ENCODE data around the gene BCL11A.

BCL11A gene

DNA sequence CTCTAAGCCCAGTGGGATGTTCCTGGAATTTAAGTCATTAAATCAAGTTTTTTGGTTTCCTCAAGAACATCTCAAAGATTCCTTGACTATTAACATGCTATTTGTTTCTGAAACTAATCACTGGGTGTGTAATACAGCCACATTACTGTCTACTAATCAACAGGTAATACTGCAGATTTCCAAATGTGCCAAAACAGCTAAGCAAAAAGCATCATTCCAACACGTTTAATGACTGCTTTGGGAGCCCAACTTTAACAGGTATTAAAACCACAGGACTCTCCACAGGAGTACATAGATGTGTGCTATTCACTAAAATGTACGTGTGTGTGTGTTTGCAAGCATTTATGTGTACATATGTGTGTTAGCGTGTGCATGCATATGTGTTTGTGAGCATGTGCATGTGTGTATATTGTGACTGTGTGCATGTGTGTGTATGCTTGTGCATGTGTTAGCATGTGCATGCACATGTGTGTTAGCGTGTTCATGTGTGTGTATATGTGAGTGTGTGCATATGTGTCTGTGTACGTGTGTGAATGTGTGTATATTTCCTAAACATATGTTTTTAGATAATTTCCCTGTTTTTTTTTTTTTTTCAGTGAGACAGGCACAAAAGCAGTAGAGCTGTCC, 80.7 kb downstream of the BCL11A start (continued):
- TF ChIP-seq, protein P1, sequence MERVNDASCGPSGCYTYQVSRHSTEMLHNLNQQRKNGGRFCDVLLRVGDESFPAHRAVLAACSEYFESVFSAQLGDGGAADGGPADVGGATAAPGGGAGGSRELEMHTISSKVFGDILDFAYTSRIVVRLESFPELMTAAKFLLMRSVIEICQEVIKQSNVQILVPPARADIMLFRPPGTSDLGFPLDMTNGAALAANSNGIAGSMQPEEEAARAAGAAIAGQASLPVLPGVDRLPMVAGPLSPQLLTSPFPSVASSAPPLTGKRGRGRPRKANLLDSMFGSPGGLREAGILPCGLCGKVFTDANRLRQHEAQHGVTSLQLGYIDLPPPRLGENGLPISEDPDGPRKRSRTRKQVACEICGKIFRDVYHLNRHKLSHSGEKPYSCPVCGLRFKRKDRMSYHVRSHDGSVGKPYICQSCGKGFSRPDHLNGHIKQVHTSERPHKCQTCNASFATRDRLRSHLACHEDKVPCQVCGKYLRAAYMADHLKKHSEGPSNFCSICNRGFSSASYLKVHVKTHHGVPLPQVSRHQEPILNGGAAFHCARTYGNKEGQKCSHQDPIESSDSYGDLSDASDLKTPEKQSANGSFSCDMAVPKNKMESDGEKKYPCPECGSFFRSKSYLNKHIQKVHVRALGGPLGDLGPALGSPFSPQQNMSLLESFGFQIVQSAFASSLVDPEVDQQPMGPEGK (CRISPR knock-in tag; IDR thresholded peaks at IDR 0.05; ENCODE audit: borderline replicate concordance): no peak
- no peak for TF ChIP-seq OSR1 (CRISPR knock-in tag; IDR thresholded peaks at IDR 0.05)

DNA sequence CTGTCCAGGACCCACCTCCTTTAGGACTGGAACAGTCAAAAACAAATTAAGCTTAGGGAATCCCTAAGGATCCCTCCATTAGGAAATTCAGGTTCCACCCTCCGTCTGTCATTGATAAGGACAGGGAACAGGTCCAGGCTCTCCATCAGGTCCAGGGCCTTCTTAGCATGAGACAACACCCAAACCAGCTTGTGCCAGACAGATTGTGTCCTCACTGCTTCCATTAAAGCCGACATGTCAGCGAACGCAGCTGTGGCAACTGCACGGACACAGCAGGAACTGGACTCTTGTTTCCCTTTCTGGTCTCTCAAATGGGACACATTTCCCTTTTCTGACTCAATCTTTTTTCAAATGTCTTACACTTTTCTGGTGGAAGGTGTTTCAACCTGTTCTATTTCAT, 81.4 kb downstream of the BCL11A start:
- TF ChIP-seq, protein P2, sequence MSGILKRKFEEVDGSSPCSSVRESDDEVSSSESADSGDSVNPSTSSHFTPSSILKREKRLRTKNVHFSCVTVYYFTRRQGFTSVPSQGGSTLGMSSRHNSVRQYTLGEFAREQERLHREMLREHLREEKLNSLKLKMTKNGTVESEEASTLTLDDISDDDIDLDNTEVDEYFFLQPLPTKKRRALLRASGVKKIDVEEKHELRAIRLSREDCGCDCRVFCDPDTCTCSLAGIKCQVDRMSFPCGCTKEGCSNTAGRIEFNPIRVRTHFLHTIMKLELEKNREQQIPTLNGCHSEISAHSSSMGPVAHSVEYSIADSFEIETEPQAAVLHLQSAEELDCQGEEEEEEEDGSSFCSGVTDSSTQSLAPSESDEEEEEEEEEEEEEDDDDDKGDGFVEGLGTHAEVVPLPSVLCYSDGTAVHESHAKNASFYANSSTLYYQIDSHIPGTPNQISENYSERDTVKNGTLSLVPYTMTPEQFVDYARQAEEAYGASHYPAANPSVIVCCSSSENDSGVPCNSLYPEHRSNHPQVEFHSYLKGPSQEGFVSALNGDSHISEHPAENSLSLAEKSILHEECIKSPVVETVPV (CRISPR knock-in tag; IDR thresholded peaks at IDR 0.05): no peak
- no peak for ATAC-seq

DNA sequence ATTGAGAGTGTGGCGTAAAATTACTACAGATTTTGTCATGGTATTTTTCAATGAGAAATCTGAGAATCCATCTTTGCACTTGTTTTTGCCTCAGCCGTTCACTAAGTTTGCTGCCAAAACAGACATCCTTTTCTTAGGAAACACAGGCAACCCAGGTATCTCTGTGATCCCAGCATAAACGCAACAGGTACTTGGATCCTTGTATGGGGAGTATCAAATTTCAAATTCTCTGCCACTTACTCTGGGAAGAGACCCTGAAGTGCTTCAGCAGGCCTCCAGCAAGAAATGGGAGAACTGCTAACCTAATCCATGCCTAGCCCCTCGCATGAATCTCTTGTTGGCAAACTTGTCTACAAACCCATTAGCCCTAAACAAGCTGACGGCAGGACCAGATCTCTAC, 83.1 kb downstream of the BCL11A start:
- no peak for TF ChIP-seq ZC3H10 (CRISPR knock-in tag; IDR thresholded peaks at IDR 0.05)
- TF ChIP-seq ESRRG (CRISPR knock-in tag; IDR thresholded peaks at IDR 0.05): no peak
- no peak for TF ChIP-seq ARNTL (CRISPR knock-in tag; IDR thresholded peaks at IDR 0.05; ENCODE audit: borderline replicate concordance, low read depth)
- TF ChIP-seq TOX (CRISPR knock-in tag; IDR thresholded peaks at IDR 0.05; ENCODE audit: borderline replicate concordance): no peak
- TF ChIP-seq, protein P3, sequence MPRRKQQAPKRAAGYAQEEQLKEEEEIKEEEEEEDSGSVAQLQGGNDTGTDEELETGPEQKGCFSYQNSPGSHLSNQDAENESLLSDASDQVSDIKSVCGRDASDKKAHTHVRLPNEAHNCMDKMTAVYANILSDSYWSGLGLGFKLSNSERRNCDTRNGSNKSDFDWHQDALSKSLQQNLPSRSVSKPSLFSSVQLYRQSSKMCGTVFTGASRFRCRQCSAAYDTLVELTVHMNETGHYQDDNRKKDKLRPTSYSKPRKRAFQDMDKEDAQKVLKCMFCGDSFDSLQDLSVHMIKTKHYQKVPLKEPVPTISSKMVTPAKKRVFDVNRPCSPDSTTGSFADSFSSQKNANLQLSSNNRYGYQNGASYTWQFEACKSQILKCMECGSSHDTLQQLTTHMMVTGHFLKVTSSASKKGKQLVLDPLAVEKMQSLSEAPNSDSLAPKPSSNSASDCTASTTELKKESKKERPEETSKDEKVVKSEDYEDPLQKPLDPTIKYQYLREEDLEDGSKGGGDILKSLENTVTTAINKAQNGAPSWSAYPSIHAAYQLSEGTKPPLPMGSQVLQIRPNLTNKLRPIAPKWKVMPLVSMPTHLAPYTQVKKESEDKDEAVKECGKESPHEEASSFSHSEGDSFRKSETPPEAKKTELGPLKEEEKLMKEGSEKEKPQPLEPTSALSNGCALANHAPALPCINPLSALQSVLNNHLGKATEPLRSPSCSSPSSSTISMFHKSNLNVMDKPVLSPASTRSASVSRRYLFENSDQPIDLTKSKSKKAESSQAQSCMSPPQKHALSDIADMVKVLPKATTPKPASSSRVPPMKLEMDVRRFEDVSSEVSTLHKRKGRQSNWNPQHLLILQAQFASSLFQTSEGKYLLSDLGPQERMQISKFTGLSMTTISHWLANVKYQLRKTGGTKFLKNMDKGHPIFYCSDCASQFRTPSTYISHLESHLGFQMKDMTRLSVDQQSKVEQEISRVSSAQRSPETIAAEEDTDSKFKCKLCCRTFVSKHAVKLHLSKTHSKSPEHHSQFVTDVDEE (CRISPR knock-in tag; IDR thresholded peaks at IDR 0.05): no peak
- no peak for TF ChIP-seq ZFP3 (CRISPR knock-in tag; IDR thresholded peaks at IDR 0.05)
- no peak for TF ChIP-seq OSR1 (CRISPR knock-in tag; IDR thresholded peaks at IDR 0.05)
- ATAC-seq: no peak

DNA sequence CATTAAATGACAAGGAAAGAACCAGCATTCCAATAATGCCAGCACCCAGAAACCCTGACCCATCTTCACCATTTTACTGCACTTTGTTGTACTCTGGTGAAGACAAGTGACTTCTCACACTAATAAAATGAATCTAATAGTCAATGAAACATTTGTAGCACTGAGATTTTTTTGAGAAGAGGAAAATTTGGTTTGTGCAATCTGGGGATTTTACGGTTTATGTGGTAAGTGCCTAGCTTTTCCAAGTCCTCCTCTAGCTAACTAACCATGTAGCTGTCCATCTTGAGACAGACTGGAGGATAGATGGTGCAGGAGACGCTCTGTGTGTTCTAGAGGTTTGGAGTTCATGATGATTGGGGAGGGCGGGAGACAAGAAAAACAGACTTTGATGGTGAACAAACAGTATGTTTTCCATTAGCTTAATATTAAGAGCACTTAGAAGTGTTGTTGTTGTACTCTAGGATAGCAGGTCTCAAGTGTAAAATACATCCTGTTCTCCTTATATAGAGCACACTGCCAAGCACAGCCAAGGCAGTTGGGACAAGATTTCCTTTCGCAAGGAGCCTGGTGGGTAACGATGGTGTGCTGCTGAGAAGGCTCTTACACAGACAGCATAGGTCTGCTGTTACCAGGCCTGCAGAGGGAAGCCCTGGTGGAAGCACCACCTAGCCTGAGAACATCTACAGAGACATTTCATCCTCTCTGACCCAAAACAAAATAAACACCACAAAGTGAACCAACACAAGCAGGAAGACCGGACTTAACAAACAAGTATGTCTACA, 83.7 kb downstream of the BCL11A start:
- ATAC-seq: no peak
- TF ChIP-seq CSDC2 (CRISPR knock-in tag; IDR thresholded peaks at IDR 0.05) (no peak), ZNF565 (CRISPR knock-in tag; conservative IDR thresholded peaks at IDR 0.05; ENCODE audit: low read depth) (no peak), PPARA (CRISPR knock-in tag; IDR thresholded peaks at IDR 0.05; ENCODE audit: borderline replicate concordance) (no peak), ARNTL (CRISPR knock-in tag; IDR thresholded peaks at IDR 0.05; ENCODE audit: borderline replicate concordance, low read depth) (no peak), ZC3H10 (CRISPR knock-in tag; IDR thresholded peaks at IDR 0.05) (no peak), BACH2 (CRISPR knock-in tag; IDR thresholded peaks at IDR 0.05; ENCODE audit: borderline replicate concordance) (no peak), ESRRG (CRISPR knock-in tag; IDR thresholded peaks at IDR 0.05) (no peak)
- TF ChIP-seq, protein P4, sequence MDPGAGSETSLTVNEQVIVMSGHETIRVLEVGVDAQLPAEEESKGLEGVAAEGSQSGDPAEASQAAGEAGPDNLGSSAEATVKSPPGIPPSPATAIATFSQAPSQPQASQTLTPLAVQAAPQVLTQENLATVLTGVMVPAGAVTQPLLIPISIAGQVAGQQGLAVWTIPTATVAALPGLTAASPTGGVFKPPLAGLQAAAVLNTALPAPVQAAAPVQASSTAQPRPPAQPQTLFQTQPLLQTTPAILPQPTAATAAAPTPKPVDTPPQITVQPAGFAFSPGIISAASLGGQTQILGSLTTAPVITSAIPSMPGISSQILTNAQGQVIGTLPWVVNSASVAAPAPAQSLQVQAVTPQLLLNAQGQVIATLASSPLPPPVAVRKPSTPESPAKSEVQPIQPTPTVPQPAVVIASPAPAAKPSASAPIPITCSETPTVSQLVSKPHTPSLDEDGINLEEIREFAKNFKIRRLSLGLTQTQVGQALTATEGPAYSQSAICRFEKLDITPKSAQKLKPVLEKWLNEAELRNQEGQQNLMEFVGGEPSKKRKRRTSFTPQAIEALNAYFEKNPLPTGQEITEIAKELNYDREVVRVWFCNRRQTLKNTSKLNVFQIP (CRISPR knock-in tag; IDR thresholded peaks at IDR 0.05; ENCODE audit: borderline replicate concordance, low read depth): no peak
- TF ChIP-seq, protein P3 (CRISPR knock-in tag; IDR thresholded peaks at IDR 0.05): no peak
- TF ChIP-seq, protein P2 (CRISPR knock-in tag; IDR thresholded peaks at IDR 0.05): no peak

Measured in SK-N-SH treated with all-trans-retinoic acid at 6 μM for 48 hours (cell line).